Measurements from ENCODE around the gene ITPK1. TPM values are rescaled to one million over a fixed set of nuclear protein-coding genes. Genes with fewer than 3 reads are reported as not detected.

ITPK1 gene
- total RNA-seq, 2 experiments from 2014 or later, result 78.5 to 83.5 TPM

GRCh38 chr14:92900660-92901059, 215.1 kb downstream of the ITPK1 start:
- Mint-ChIP-seq H3K9me3 (peaks cover 2% of the 10 kb centered on the region), H3K27me3 (peaks cover 15% of the 10 kb centered on the region), H3K36me3 (ENCODE audit: low read depth) (no peaks in the 10 kb centered on the region), H3K4me3 (no peak overlapping the region), H3K27ac (no peak overlapping the region), H3K4me1 (ENCODE audit: low read depth) (peaks cover 28% of the 10 kb centered on the region)
- TF ChIP-seq CTCF (IDR thresholded peaks at IDR 0.05), result no peak
- intact Hi-C loops (cut with micrococcal nuclease), result no loop called here
- DNase-seq, result no peak
- ATAC-seq, result no peak
- POLR2A ChIA-PET, result no interaction called here
- CTCF ChIA-PET, result no interaction called here

GRCh38 chr14:92898566-92899131, 217.1 kb downstream of the ITPK1 start:
- Mint-ChIP-seq H3K9me3 (peaks cover 11% of the 10 kb centered on the region), H3K27ac (peak overlapping the region; percentile 77), H3K4me3 (no peak overlapping the region), H3K4me1 (ENCODE audit: low read depth) (peaks cover 27% of the 10 kb centered on the region), H3K27me3 (peaks cover 22% of the 10 kb centered on the region), H3K36me3 (ENCODE audit: low read depth) (no peaks in the 10 kb centered on the region)
- POLR2A ChIA-PET, result interaction anchor here (1.4 kb wide), 1 partner anchor 14 kb away, joined by 4 read pairs; no protein-coding TSS in a partner anchor
- no peak for TF ChIP-seq CTCF (IDR thresholded peaks at IDR 0.05)
- peak; percentile 16 for DNase-seq
- intact Hi-C loops (cut with micrococcal nuclease), result no loop called here
- ATAC-seq, result peak; percentile 10
- CTCF ChIA-PET, result no interaction called here

GRCh38 chr14:92897922-92898565, 217.7 kb downstream of the ITPK1 start:
- ATAC-seq (peak; percentile 91), DNase-seq (peak; percentile 73)
- TF ChIP-seq CTCF (IDR thresholded peaks at IDR 0.05), result no peak
- no peaks in the 10 kb centered on the region for H3K36me3 Mint-ChIP-seq (ENCODE audit: low read depth)
- ChIA-PET POLR2A (interaction anchor here (1.4 kb wide), 1 partner anchor 15 kb away, joined by 4 read pairs; no protein-coding TSS in a partner anchor), CTCF (no interaction called here)
- intact Hi-C loops (cut with micrococcal nuclease), result no loop called here
- H3K27ac Mint-ChIP-seq, result peak overlapping the region; percentile 77
- peaks cover 15% of the 10 kb centered on the region for H3K9me3 Mint-ChIP-seq
- peak overlapping the region; percentile 20 for H3K4me3 Mint-ChIP-seq
- H3K4me1 Mint-ChIP-seq (ENCODE audit: low read depth), result peaks cover 21% of the 10 kb centered on the region
- H3K27me3 Mint-ChIP-seq, result peaks cover 22% of the 10 kb centered on the region

- Mint-ChIP-seq H3K9me3 (peaks cover 22% of the 10 kb centered on the region), H3K4me1 (ENCODE audit: low read depth) (peaks cover 21% of the 10 kb centered on the region), H3K27ac (no peak overlapping the region), H3K4me3 (no peak overlapping the region), H3K36me3 (ENCODE audit: low read depth) (no peaks in the 10 kb centered on the region), H3K27me3 (peaks cover 13% of the 10 kb centered on the region)
- intact Hi-C loops (cut with micrococcal nuclease), result no loop called here
- CTCF ChIA-PET, result no interaction called here
- POLR2A ChIA-PET, result no interaction called here
- no peak for TF ChIP-seq CTCF (IDR thresholded peaks at IDR 0.05)
- ATAC-seq, result no peak
- no peak for DNase-seq
These were observed 220.3 kb downstream of the ITPK1 start for GRCh38 chr14:92895352-92895878.

- no peak for TF ChIP-seq CTCF (IDR thresholded peaks at IDR 0.05)
- no peak overlapping the region for H3K4me3 Mint-ChIP-seq
- intact Hi-C loops (cut with micrococcal nuclease), result no loop called here
- POLR2A ChIA-PET, result no interaction called here
- peaks cover 8% of the 10 kb centered on the region for H3K4me1 Mint-ChIP-seq (ENCODE audit: low read depth)
- H3K27me3 Mint-ChIP-seq, result peaks cover 13% of the 10 kb centered on the region
- CTCF ChIA-PET, result interaction anchor here (1.7 kb wide), 1 partner anchor 60 kb away, joined by 4 read pairs; no protein-coding TSS in a partner anchor
- ATAC-seq (peak; percentile 65), DNase-seq (no peak)
- H3K9me3 Mint-ChIP-seq, result peaks cover 20% of the 10 kb centered on the region
- no peaks in the 10 kb centered on the region for H3K36me3 Mint-ChIP-seq (ENCODE audit: low read depth)
- H3K27ac Mint-ChIP-seq, result no peak overlapping the region
These were observed 223.1 kb downstream of the ITPK1 start for GRCh38 chr14:92892589-92892988.
